RWPE2 (cell line): ENCODE results near the gene DENND1A.

Experiments used
- ATAC-seq: fragments of 200-7000 bp; cut with Tn5 transposase; 3 replicates; pipeline ENCODE4 v1.9.1; 2021; ENCODE audit warnings: low read depth
- DNase-seq: peaks from one replicate; pipeline ENCODE4 v3.0.0-alpha.2; 2020; ENCODE audit warnings: low spot score
- H3K27ac ChIP-seq: fragments of 450-650 bp; 2 replicates; pipeline ENCODE4 v1.5.1; 2017; ENCODE audit warnings: mild to moderate bottlenecking; ENCODE audit not compliant: poor library complexity, severe bottlenecking
- H3K27me3 ChIP-seq: fragments of 250-450 bp; sonication (Bioruptor Pico); 2 replicates; pipeline ENCODE4 v1.5.1; 2021; ENCODE audit warnings: mild to moderate bottlenecking, moderate library complexity; ENCODE audit not compliant: insufficient read depth, poor library complexity, severe bottlenecking
- H3K36me3 ChIP-seq: fragments of 250-450 bp; sonication (Bioruptor Pico); 2 replicates; pipeline ENCODE4 v1.5.1; 2020; ENCODE audit warnings: low read depth, mild to moderate bottlenecking, moderate library complexity
- H3K4me1 ChIP-seq: fragments of 250-450 bp; sonication (Bioruptor Pico); 2 replicates; pipeline ENCODE4 v1.5.1; 2021; ENCODE audit warnings: mild to moderate bottlenecking, moderate library complexity; ENCODE audit not compliant: insufficient read depth, poor library complexity, severe bottlenecking
- H3K4me3 ChIP-seq: fragments of 250-450 bp; sonication (Bioruptor Pico); 2 replicates; pipeline ENCODE4 v1.5.1; 2021; ENCODE audit warnings: mild to moderate bottlenecking, moderate library complexity; ENCODE audit not compliant: severe bottlenecking
- H3K9me3 ChIP-seq: fragments of 250-450 bp; sonication (Bioruptor Pico); 2 replicates; pipeline ENCODE4 v1.5.1; 2021; ENCODE audit warnings: mild to moderate bottlenecking, moderate library complexity; ENCODE audit not compliant: severe bottlenecking
- TF ChIP-seq, protein P1 (sequence below): fragments of 450-650 bp; IDR thresholded peaks from one replicate; pipeline ENCODE4 v1.5.1; 2017; ENCODE audit warnings: mild to moderate bottlenecking, moderate library complexity; ENCODE audit not compliant: poor library complexity, severe bottlenecking

The DENND1A gene

DNA sequence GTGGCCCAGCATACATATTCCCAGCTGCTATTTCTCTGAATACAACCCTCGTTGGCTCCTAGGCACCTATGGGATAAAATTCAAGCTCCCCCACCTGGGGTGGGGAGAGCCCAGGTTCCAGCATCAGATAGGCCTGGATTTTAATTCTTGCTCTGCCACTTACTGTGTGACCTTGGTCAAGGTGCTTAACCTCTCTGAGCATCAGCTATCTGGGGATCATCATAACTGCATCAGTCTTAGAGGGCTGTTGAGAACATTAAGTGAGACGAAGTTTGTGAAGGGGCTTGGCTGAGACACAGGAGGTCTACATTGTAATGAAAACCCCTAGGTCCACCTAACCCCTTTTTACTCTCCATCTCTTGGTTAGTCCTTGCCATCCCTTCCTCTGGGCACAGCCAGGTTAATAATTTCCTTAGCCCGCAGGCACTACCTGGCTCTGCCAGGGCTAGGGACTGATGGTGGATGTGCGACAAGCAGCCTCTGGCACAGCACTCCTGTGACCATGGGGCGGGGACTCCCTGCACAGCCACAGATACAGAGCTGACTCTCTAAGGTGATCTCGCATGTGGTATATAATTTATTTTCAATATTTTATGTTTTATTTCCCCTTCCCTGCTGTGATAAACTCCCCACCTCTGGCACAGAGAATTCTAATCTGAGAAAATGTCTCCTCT lies 505.2 kb downstream of the DENND1A start:
- ATAC-seq, result no peak
- Histone ChIP-seq H3K4me1 (no peaks in the 10 kb centered on the region), H3K9me3 (no peaks in the 10 kb centered on the region), H3K27ac (no peak overlapping the region), H3K4me3 (no peak overlapping the region), H3K27me3 (no peaks in the 10 kb centered on the region), H3K36me3 (no peaks in the 10 kb centered on the region)
- TF ChIP-seq, protein P1, sequence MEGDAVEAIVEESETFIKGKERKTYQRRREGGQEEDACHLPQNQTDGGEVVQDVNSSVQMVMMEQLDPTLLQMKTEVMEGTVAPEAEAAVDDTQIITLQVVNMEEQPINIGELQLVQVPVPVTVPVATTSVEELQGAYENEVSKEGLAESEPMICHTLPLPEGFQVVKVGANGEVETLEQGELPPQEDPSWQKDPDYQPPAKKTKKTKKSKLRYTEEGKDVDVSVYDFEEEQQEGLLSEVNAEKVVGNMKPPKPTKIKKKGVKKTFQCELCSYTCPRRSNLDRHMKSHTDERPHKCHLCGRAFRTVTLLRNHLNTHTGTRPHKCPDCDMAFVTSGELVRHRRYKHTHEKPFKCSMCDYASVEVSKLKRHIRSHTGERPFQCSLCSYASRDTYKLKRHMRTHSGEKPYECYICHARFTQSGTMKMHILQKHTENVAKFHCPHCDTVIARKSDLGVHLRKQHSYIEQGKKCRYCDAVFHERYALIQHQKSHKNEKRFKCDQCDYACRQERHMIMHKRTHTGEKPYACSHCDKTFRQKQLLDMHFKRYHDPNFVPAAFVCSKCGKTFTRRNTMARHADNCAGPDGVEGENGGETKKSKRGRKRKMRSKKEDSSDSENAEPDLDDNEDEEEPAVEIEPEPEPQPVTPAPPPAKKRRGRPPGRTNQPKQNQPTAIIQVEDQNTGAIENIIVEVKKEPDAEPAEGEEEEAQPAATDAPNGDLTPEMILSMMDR, result no peak
- DNase-seq, result no peak

DNA sequence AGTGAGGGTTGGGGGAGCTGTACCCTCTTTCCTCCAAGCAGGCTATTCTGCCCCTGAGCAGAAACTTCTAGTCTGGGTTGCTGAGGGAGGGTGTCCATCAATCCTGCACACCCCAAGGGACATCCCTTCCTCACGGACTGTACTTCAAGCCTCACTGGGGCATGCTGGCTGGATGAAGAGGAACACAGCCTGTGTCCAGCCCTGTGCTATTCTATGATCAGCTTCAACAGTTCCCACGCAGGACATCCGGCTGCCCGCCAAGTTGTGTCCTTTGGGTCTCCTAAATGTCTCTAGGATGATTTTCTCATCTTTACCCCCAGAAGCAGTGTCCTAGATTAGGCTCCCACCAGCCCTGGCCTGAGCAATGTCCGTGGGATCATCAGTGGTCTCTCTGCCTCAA lies 505.8 kb downstream of the DENND1A start:
- no peaks in the 10 kb centered on the region for H3K36me3 ChIP-seq
- no peak for ATAC-seq
- H3K27ac ChIP-seq, result no peak overlapping the region

DNA sequence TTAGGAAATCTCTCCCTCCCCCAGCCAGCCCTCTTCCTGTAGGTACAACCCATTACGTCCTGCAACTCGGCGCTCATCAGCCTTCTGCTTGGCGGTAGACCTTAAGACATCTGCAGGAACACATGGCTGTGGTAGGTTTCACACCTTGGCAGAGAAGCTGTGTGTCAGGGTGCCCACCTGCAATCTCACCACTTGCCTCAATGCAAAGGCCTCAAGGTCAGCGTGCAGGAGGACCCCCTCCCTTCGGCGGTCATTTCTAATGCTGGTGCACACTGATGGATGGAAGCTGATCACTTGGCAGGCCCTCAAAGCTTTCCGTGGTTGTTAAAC lies 506.6 kb downstream of the DENND1A start:
- Histone ChIP-seq H3K36me3 (no peaks in the 10 kb centered on the region), H3K27ac (no peak overlapping the region), H3K4me3 (no peak overlapping the region), H3K9me3 (no peaks in the 10 kb centered on the region), H3K4me1 (no peaks in the 10 kb centered on the region), H3K27me3 (no peaks in the 10 kb centered on the region)
- ATAC-seq, result no peak
- TF ChIP-seq, protein P1, result no peak
- no peak for DNase-seq

More for the DNA sequence above, 505.8 kb downstream of the DENND1A start:
- TF ChIP-seq, protein P1, result no peak
- Histone ChIP-seq H3K27me3 (no peaks in the 10 kb centered on the region), H3K4me3 (no peak overlapping the region), H3K9me3 (no peaks in the 10 kb centered on the region), H3K4me1 (no peaks in the 10 kb centered on the region)
- no peak for DNase-seq

DNA sequence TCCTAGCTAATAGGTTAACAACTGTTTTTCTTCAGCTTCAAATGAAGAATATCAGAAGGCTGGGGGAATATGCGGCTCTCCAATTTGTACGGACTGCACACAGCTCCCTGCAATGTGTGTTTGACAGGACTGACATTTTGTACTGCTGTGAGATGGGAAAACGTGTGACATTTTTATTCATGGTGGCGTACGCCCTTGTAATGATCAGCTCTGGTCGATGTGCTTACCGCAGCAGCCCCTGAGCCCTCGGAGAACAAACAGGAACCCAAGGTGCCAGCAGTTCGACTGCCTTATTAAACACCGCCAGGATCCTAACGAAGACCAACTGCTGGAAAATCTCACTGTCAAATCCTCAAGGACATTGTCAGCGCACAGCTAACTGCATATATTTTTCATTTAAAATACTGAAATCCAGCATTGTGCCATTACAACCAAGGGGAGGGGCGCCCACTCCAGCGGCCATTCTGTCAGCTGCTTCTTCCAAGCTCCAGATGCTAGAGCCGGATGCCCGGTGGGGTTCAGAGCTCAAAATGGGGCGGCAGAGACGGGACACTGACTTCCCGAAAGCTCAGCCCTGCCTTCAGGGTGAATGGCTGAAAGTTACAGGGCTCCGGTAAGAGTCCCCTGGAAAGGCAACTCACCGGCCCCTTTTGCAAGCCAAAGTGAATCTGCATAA lies 507.2 kb downstream of the DENND1A start:
- Histone ChIP-seq H3K27ac (no peak overlapping the region), H3K36me3 (no peaks in the 10 kb centered on the region), H3K4me1 (no peaks in the 10 kb centered on the region), H3K9me3 (no peaks in the 10 kb centered on the region), H3K27me3 (no peaks in the 10 kb centered on the region), H3K4me3 (no peak overlapping the region)
- TF ChIP-seq, protein P1, result no peak
- ATAC-seq, result no peak
- DNase-seq, result no peak
